RWPE1 (cell line): ENCODE data around the gene DDN.
A peak's percentile ranks its signal among the peaks of the same experiment; 100 is the strongest.

Source experiments
- CTCF ChIA-PET: fragments of 350-600 bp; sonication (Branson Sonifier 250); formaldehyde crosslinking; extraction: SDS; loops from one replicate; lab custom pipeline; 2021; lab: Yijun Ruan, JAX
- POLR2A ChIA-PET: fragments of 400-600 bp; formaldehyde crosslinking; extraction: SDS; loops from one replicate; lab custom pipeline; 2020; ENCODE audit warnings: antibody characterized with exemption; ENCODE audit not compliant: low non-redundant PET; lab: Yijun Ruan, JAX
- DNase-seq: peaks from one replicate; pipeline ENCODE4 v3.0.0; 2012; ENCODE audit warnings: low spot score
- H3K27ac ChIP-seq: fragments of 450-650 bp; 2 replicates; pipeline ENCODE4 v1.5.1; 2017
- CTCF ChIP-seq: fragments of 450-650 bp; conservative IDR thresholded peaks from 2 replicates; pipeline ENCODE4 v1.5.1; 2017; ENCODE audit warnings: low read depth, mild to moderate bottlenecking

DDN gene

GRCh38 chr12:48958049-48958388, 41.2 kb downstream of the DDN start:
- POLR2A ChIA-PET, result interaction anchor here (0.6 to 0.9 kb wide), 2 partner anchors 106 to 243 kb away, joined by 3 to 6 read pairs; partner anchors contain the start of gene DDX23
- CTCF ChIA-PET, result interaction anchor here (0.6 to 1.4 kb wide), 4 partner anchors 20 to 105 kb away, joined by 3 to 7 read pairs (median 5); partner anchors contain the start of gene WNT1
- peak overlapping the region; percentile 88 for H3K27ac ChIP-seq
- DNase-seq, result no peak
- no peak for TF ChIP-seq CTCF

GRCh38 chr12:48957141-48958048, 41.8 kb downstream of the DDN start, which contains the start of gene ARF3:
ARF3 (minus strand) TSS chr12:48957487; CDS start chr12:48941095, 16,392 bp downstream.
- peak within 1 kb of the TSS; percentile 88 for H3K27ac ChIP-seq
- POLR2A ChIA-PET, result interaction anchor here (0.6 to 0.9 kb wide), 4 partner anchors 10 to 242 kb away, joined by 3 to 6 read pairs (median 5); partner anchors contain the start of gene DDX23
- no peak for TF ChIP-seq CTCF
- CTCF ChIA-PET, result interaction anchor here (0.5 to 1.4 kb wide), 4 partner anchors 21 to 104 kb away, joined by 3 to 7 read pairs (median 5); partner anchors contain the start of gene WNT1
- DNase-seq, result peak; percentile 96

- peak; percentile 93 for DNase-seq
- ChIA-PET CTCF (interaction anchor here (0.6 to 1.4 kb wide), 3 partner anchors 20 to 103 kb away, joined by 3 to 7 read pairs (median 6); no protein-coding TSS in a partner anchor), POLR2A (interaction anchor here (0.6 kb wide), 1 partner anchor 172 kb away, joined by 6 read pairs; no protein-coding TSS in a partner anchor)
- peak overlapping the region; percentile 88 for H3K27ac ChIP-seq
- TF ChIP-seq CTCF, result no peak
Observed at GRCh38 chr12:48956279-48957140, 42.7 kb downstream of the DDN start.

GRCh38 chr12:48954841-48955501, 44.2 kb downstream of the DDN start:
- ChIA-PET CTCF (interaction anchor here (0.6 kb wide), 1 partner anchor 993 kb away, joined by 3 read pairs; no protein-coding TSS in a partner anchor), POLR2A (no interaction called here)
- TF ChIP-seq CTCF, result no peak
- no peak for DNase-seq
- no peak overlapping the region for H3K27ac ChIP-seq

GRCh38 chr12:48954061-48954460, 45.1 kb downstream of the DDN start:
- no peak overlapping the region for H3K27ac ChIP-seq
- POLR2A ChIA-PET, result no interaction called here
- TF ChIP-seq CTCF, result no peak
- CTCF ChIA-PET, result no interaction called here
- DNase-seq, result no peak
